HepG2 (cell line): ENCODE measurements around the gene CAP2. TPM values are rescaled to one million over a fixed set of nuclear protein-coding genes. Genes with fewer than 3 reads are reported as not detected.

Source experiments
- ATAC-seq: fragments of 200-7000 bp; cut with Tn5 transposase; 3 replicates; pipeline ENCODE4 v1.9.1; 2020; ENCODE audit warnings: mild to moderate bottlenecking, moderate library complexity
- BruUV-seq: library from RNA; stranded (reverse); fragments of 400-500 nt; replicated peaks from 2 replicates; lab custom pipeline; 2021; lab: Mats Ljungman, UMichigan
- CTCF ChIA-PET: fragments of 300-600 bp; formaldehyde crosslinking; extraction: SDS; loops from one replicate; lab custom pipeline; 2021; ENCODE audit warnings: low total read pairs, inconsistent platforms, low intra/inter-chr PET ratio; lab: Yijun Ruan, JAX
- POLR2A ChIA-PET: fragments of 350-600 bp; sonication (Branson Sonifier 250); formaldehyde crosslinking; loops from one replicate; lab custom pipeline; 2020; ENCODE audit warnings: antibody characterized with exemption, inconsistent platforms; lab: Yijun Ruan, JAX
- DNase-seq: peaks from one replicate; pipeline ENCODE4 v3.0.0-alpha.2; 2015; ENCODE audit warnings: low spot score
- FAIRE-seq: peaks from 3 replicates; lab custom pipeline; 2011; peaks lifted over from hg19 to GRCh38; lab: Jason Lieb, UNC
- H2AFZ ChIP-seq: one replicate; pipeline ENCODE4 v1.6.1; 2011; ENCODE audit warnings: low read length, inconsistent platforms
- H3K27ac ChIP-seq: fragments of 300-600 bp; 3 replicates; pipeline ENCODE4 v1.8.0; 2011; ENCODE audit warnings: mixed run types, mild to moderate bottlenecking, mixed read lengths, low read length, inconsistent platforms; ENCODE audit not compliant: insufficient read depth; ENCODE audit errors: extremely low read length
- H3K27me3 ChIP-seq, 2 experiments: fragments of 200-600 bp in 1 of 2; 2 replicates in 1 of 2; 3 replicates in 1 of 2; pipeline versions ENCODE4 v1.6.0 to v1.8.0; 2011; ENCODE audit warnings: low read length in 2 of 2, mild to moderate bottlenecking in 2 of 2, moderate library complexity in 2 of 2, inconsistent platforms in 1 of 2; ENCODE audit not compliant: insufficient read depth in 2 of 2, control insufficient read depth in 1 of 2
- H3K36me3 ChIP-seq, 2 experiments: fragments of 200-600 bp in 1 of 2; replicated peaks in 1 of 2; 2 replicates in 1 of 2; 3 replicates in 1 of 2; pipeline versions ENCODE4 v1.5.1 to v1.8.0; 2011; ENCODE audit warnings: low read length in 2 of 2, inconsistent platforms in 1 of 2; ENCODE audit not compliant: insufficient read depth in 2 of 2, control insufficient read depth in 1 of 2
- H3K4me1 ChIP-seq: 2 replicates; pipeline ENCODE4 v1.5.1; 2012; ENCODE audit warnings: low read length, inconsistent platforms; ENCODE audit not compliant: insufficient read depth
- H3K4me2 ChIP-seq: 2 replicates; pipeline ENCODE4 v1.6.0; 2011; ENCODE audit warnings: low read depth, low read length, inconsistent platforms
- H3K4me3 ChIP-seq, 3 experiments: fragments of 200-600 bp in 1 of 3; sonication (generic), shearing (Covaris generic) in 1 of 3; replicated peaks in 1 of 3; 2 replicates each; pipeline ENCODE4 v1.5.1; 2011 to 2016; ENCODE audit warnings: low read length in 3 of 3, inconsistent platforms in 2 of 3, low read depth in 2 of 3, mild to moderate bottlenecking in 2 of 3, control low read depth in 1 of 3, mixed read lengths in 1 of 3; ENCODE audit not compliant: insufficient read depth in 1 of 3
- H3K79me2 ChIP-seq: one replicate; pipeline ENCODE4 v1.6.1; 2011; ENCODE audit warnings: low read length, inconsistent platforms; ENCODE audit not compliant: insufficient read depth
- H3K9ac ChIP-seq: 2 replicates; pipeline ENCODE4 v1.6.0; 2011; ENCODE audit warnings: mild to moderate bottlenecking, low read depth, low read length, inconsistent platforms; ENCODE audit not compliant: insufficient read depth
- H3K9me3 ChIP-seq: 2 replicates; pipeline ENCODE4 v1.5.1; 2012; ENCODE audit warnings: mild to moderate bottlenecking, low read length
- H4K20me1 ChIP-seq: 2 replicates; pipeline ENCODE4 v1.6.0; 2011; ENCODE audit warnings: inconsistent platforms, mild to moderate bottlenecking, low read length, moderate library complexity; ENCODE audit not compliant: insufficient read depth
- ATF1 ChIP-seq: IDR thresholded peaks from 2 replicates; pipeline ENCODE4 v1.6.1; 2016; ENCODE audit warnings: mild to moderate bottlenecking, control low read depth
- CBX1 ChIP-seq: IDR thresholded peaks from one replicate; pipeline ENCODE4 v1.6.1; 2016; ENCODE audit warnings: antibody characterized with exemption, low read depth
- MAZ ChIP-seq, 2 experiments: sonication (generic) in 1 of 2; formaldehyde crosslinking in 1 of 2; IDR thresholded peaks; 2 replicates each; pipeline versions ENCODE4 v1.5.0 to v1.6.1; 2012 to 2020; ENCODE audit warnings: low read depth in 2 of 2, mild to moderate bottlenecking in 2 of 2, borderline replicate concordance in 1 of 2, improper control_type of control experiment in 1 of 2, low read length in 1 of 2, missing genetic modification reagents in 1 of 2, moderate library complexity in 1 of 2
- NCOA5 ChIP-seq: sonication (generic); formaldehyde crosslinking; IDR thresholded peaks from 2 replicates; pipeline ENCODE4 v1.4.0; 2020; ENCODE audit warnings: missing genetic modification reagents
- PHF8 ChIP-seq: sonication (generic); formaldehyde crosslinking; IDR thresholded peaks from 2 replicates; pipeline ENCODE4 v1.5.0; 2020; ENCODE audit warnings: missing genetic modification reagents
- TMF1 ChIP-seq: sonication (generic); formaldehyde crosslinking; IDR thresholded peaks from 2 replicates; pipeline ENCODE4 v1.8.1; 2022; ENCODE audit warnings: low read depth, missing genetic modification reagents
- ZFX ChIP-seq: sonication (generic); formaldehyde crosslinking; IDR thresholded peaks from 2 replicates; pipeline ENCODE4 v1.4.0; 2020; ENCODE audit warnings: mild to moderate bottlenecking, low read depth, missing genetic modification reagents, moderate library complexity
- ZNF335 ChIP-seq: sonication (generic); formaldehyde crosslinking; IDR thresholded peaks from 2 replicates; pipeline ENCODE4 v1.4.0; 2020; ENCODE audit warnings: missing genetic modification reagents
- ZNF552 ChIP-seq: sonication (generic); formaldehyde crosslinking; IDR thresholded peaks from 2 replicates; pipeline ENCODE4 v1.9.0; 2022; ENCODE audit warnings: missing genetic modification reagents, mild to moderate bottlenecking, borderline replicate concordance
- ZNF614 ChIP-seq: IDR thresholded peaks from 2 replicates; pipeline ENCODE4 v1.6.1; 2018; ENCODE audit warnings: missing biosample characterization, missing genetic modification reagents, inconsistent platforms, borderline replicate concordance
- ZSCAN22 ChIP-seq: sonication (generic); formaldehyde crosslinking; IDR thresholded peaks from 2 replicates; pipeline ENCODE4 v1.4.0; 2020; ENCODE audit warnings: mild to moderate bottlenecking, missing genetic modification reagents
- WGBS: methylation state at CpG from one replicate; pipeline ENCODE4 v1.1.6; 2017; ENCODE audit warnings: low lambda C conversion rate; 5-methylcytosine and 5-hydroxymethylcytosine counted together
- in situ Hi-C: cut with HindIII; loops from 2 replicates; pipeline ENCODE4 v1.10.0; 2017; ENCODE audit warnings: low pct_unique_long_range_greater_than_20kb; ENCODE audit not compliant: extremely low pct_ligation_motif_present
- intact Hi-C: fragments of 100-400 bp; cut with micrococcal nuclease; formaldehyde crosslinking; loops from one replicate; pipeline ENCODE4 v1.10.0; 2022; ENCODE audit not compliant: unreplicated experiment
- polyA plus RNA-seq, 8 experiments: library from polyadenylated mRNA; depleted of rRNA in 3 of 8; stranded (reverse) in 7 of 8; unstranded in 1 of 8; fragments of >200 nt; fragmentation: Illumina TruSeq in 4 of 8; extraction: Trizol in 4 of 8; gene quantifications; 2 replicates each; pipeline versions ENCODE4 v1.2.1 to v1.2.3, GENCODE V29; 2011 to 2016; ENCODE audit warnings: low read depth in 4 of 8, missing spikeins in 1 of 8, mixed read lengths in 1 of 8; ENCODE audit not compliant: insufficient read depth in 1 of 8
- total RNA-seq, 5 experiments: library from RNA; depleted of rRNA; stranded (reverse); fragments of >200 nt; fragmentation: Illumina TruSeq; extraction: Trizol; gene quantifications; 2 replicates each; pipeline ENCODE4 v1.2.3, GENCODE V29; 2016; ENCODE audit warnings: low read depth in 1 of 5
- TF ChIP-seq, protein P1 (sequence below): sonication (generic); formaldehyde crosslinking; IDR thresholded peaks from 2 replicates; pipeline ENCODE4 v1.4.0; 2020; ENCODE audit warnings: missing genetic modification reagents

Gene CAP2
- total and polyA plus RNA-seq, 2 of the 13 experiments (the other 11 are each of a cell fraction or from before 2014, with no cell fraction given) = 7.9 to 53.1 TPM

DNA sequence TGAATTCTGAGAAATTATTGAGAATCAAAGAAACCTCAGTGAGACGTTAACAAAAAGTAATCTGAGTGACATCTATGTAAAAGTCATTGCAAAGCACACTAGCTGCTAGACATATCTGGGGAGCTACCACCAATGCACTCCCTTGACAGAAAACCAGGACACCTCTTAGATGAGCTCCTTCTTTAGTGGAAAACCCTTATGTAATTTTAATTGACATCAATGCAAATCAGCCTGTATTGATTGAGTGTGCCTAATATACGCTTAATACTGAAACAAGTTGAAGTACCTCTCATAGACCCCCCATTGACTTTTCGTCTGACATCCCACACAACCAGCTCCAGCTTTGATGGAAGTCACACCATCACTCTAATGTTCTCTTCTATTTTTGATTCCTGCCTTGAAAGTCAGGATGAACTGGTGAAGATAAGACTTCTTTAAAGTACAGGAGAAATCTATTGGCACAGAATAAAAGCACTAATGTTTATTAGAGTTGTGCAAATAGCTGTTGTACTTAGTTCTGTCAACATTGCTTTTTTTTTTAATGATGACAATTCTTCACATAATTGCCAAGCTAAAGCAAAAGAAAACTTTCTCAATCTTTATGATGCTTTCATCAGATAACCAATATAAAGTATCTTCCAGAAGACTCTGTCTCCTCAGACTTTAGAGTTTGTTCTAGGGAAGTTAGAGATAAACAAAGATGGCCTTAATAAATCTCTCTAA lies 108.7 kb downstream of the CAP2 start:
- ChIA-PET POLR2A (no interaction called here), CTCF (no interaction called here)
- in situ Hi-C loops = no loop called here
- DNase-seq = no peak
- Histone ChIP-seq H3K27me3 (no peaks in the 10 kb centered on the region), H2AFZ (no peak overlapping the region), H3K27ac (no peak overlapping the region), H3K79me2 (no peaks in the 10 kb centered on the region), H3K9me3 (no peaks in the 10 kb centered on the region), H3K4me3 (no peak overlapping the region), H4K20me1 (no peaks in the 10 kb centered on the region), H3K4me2 (no peak overlapping the region), H3K9ac (no peak overlapping the region), H3K36me3 (no peaks in the 10 kb centered on the region), H3K4me1 (no peaks in the 10 kb centered on the region)
- TF ChIP-seq ZNF552 (CRISPR knock-in tag) (no peak), ZFX (CRISPR knock-in tag) (no peak), ZNF614 (CRISPR knock-in tag) (no peak), ZSCAN22 (no peak), MAZ (IDR thresholded peaks at IDR 0.05; ENCODE audit: borderline replicate concordance, low read depth, low read length) (no peak), MAZ (CRISPR knock-in tag; IDR thresholded peaks at IDR 0.05; ENCODE audit: low read depth) (no peak), ZNF335 (no peak), CBX1 (no peak), NCOA5 (CRISPR knock-in tag) (no peak), TMF1 (CRISPR knock-in tag) (no peak), ATF1 (no peak), PHF8 (CRISPR knock-in tag) (no peak)
- TF ChIP-seq, protein P1, sequence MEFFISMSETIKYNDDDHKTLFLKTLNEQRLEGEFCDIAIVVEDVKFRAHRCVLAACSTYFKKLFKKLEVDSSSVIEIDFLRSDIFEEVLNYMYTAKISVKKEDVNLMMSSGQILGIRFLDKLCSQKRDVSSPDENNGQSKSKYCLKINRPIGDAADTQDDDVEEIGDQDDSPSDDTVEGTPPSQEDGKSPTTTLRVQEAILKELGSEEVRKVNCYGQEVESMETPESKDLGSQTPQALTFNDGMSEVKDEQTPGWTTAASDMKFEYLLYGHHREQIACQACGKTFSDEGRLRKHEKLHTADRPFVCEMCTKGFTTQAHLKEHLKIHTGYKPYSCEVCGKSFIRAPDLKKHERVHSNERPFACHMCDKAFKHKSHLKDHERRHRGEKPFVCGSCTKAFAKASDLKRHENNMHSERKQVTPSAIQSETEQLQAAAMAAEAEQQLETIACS (CRISPR knock-in tag) = no peak
- intact Hi-C loops = no loop called here
- ATAC-seq = no peak
- BruUV-seq = no TSS peak
- WGBS = 92% methylated on average over 3 of the region's 3 CpGs
- no peak for FAIRE-seq
